UCSD-AML1 (cell line): Measurements from ENCODE around the gene BUB1B.

Experiments used
- DNase-seq: peaks from one replicate; lab custom pipeline; 2025; ENCODE audit not compliant: unreplicated experiment; lab: John Stamatoyannopoulos, UW

BUB1B gene

GRCh38 chr15:40182358-40183029 lies 21.6 kb downstream of the BUB1B start:
- DNase-seq, result no peak

- no peak for DNase-seq
Measured at GRCh38 chr15:40183636-40184463, 23.0 kb downstream of the BUB1B start.

- no peak for DNase-seq
Measured at GRCh38 chr15:40190591-40190990, 29.7 kb downstream of the BUB1B start.

GRCh38 chr15:40192942-40193341 lies 32.1 kb downstream of the BUB1B start:
- no peak for DNase-seq

GRCh38 chr15:40197434-40197833 lies 36.6 kb downstream of the BUB1B start:
- DNase-seq, result no peak

- no peak for DNase-seq
Measured at GRCh38 chr15:40198355-40199085, 37.7 kb downstream of the BUB1B start.

GRCh38 chr15:40204100-40204499 lies 43.2 kb downstream of the BUB1B start:
- DNase-seq, result no peak

GRCh38 chr15:40217166-40217824 lies 56.4 kb downstream of the BUB1B start:
- no peak for DNase-seq

GRCh38 chr15:40219801-40220200 lies 58.9 kb downstream of the BUB1B start:
- DNase-seq, result no peak

- DNase-seq, result no peak
Measured at GRCh38 chr15:40222131-40222530, 61.3 kb downstream of the BUB1B start.

GRCh38 chr15:40226736-40227135 lies 65.9 kb downstream of the BUB1B start:
- no peak for DNase-seq

GRCh38 chr15:40229316-40229715 lies 68.4 kb downstream of the BUB1B start:
- DNase-seq, result no peak

- DNase-seq, result no peak
Measured at GRCh38 chr15:40229956-40230355, 69.1 kb downstream of the BUB1B start.

- DNase-seq, result peak; percentile 51
Measured at GRCh38 chr15:40232625-40233070, 71.8 kb downstream of the BUB1B start.

GRCh38 chr15:40233727-40234577 lies 73.1 kb downstream of the BUB1B start:
- DNase-seq, result peak; percentile 48

- DNase-seq, result no peak
Measured at GRCh38 chr15:40234783-40235182, 73.9 kb downstream of the BUB1B start.

GRCh38 chr15:40235201-40235885 lies 74.5 kb downstream of the BUB1B start:
- no peak for DNase-seq

- DNase-seq, result no peak
Measured at GRCh38 chr15:40238532-40239403, 77.9 kb downstream of the BUB1B start, which contains the start of gene PAK6. Gene PAK6, plus strand, starts transcription at chr15:40239063. Its CDS starts 25,723 bp downstream, at chr15:40264786.

- no peak for DNase-seq
Measured at GRCh38 chr15:40239404-40239692, 78.5 kb downstream of the BUB1B start.
